Measurements from ENCODE around the gene PAM16.

DNA sequence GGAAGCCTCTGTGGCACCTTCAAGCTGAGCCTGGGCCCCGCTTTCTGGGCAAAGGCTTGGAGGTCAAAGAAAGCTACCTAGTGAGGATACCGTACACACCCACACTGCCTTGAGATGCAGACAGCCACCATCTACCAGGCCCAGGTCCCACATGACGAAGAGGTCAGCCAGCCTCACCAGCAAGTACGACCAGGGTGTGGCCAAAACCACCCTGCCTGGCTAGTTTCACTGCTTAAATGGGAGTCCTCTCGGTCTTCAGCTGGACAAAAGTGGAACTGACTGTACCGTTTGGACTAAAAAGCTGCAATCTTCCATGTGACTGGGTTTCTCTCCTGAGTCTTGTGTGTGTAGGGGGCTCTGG is 42.1 kb upstream of the PAM16 start:
- no peak for TF ChIP-seq POLR2AphosphoS5 (IDR thresholded peaks at IDR 0.05; ENCODE audit: low read depth, low read length)
- TF ChIP-seq RBBP5 (IDR thresholded peaks at IDR 0.05; ENCODE audit: borderline replicate concordance, low read depth, low read length): no peak
- no peak for TF ChIP-seq CHD1 (IDR thresholded peaks at IDR 0.05; ENCODE audit: low read depth, low read length)
- TF ChIP-seq, protein P1, sequence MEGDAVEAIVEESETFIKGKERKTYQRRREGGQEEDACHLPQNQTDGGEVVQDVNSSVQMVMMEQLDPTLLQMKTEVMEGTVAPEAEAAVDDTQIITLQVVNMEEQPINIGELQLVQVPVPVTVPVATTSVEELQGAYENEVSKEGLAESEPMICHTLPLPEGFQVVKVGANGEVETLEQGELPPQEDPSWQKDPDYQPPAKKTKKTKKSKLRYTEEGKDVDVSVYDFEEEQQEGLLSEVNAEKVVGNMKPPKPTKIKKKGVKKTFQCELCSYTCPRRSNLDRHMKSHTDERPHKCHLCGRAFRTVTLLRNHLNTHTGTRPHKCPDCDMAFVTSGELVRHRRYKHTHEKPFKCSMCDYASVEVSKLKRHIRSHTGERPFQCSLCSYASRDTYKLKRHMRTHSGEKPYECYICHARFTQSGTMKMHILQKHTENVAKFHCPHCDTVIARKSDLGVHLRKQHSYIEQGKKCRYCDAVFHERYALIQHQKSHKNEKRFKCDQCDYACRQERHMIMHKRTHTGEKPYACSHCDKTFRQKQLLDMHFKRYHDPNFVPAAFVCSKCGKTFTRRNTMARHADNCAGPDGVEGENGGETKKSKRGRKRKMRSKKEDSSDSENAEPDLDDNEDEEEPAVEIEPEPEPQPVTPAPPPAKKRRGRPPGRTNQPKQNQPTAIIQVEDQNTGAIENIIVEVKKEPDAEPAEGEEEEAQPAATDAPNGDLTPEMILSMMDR (IDR thresholded peaks at IDR 0.05; ENCODE audit: control extremely low read depth in 1 of 3, insufficient read depth in 1 of 3, low read depth in 1 of 3, low read length in 3 of 3): no peak
- TF ChIP-seq CEBPB (IDR thresholded peaks at IDR 0.05; ENCODE audit: low read depth, low read length): no peak
- TF ChIP-seq ZNF274 (IDR thresholded peaks at IDR 0.05; ENCODE audit: borderline replicate concordance, extremely low read depth, low read length): no peak
- no peak for TF ChIP-seq RXRA (IDR thresholded peaks at IDR 0.05; ENCODE audit: insufficient read depth, low read depth, low read length)
- no peak for TF ChIP-seq USF2 (IDR thresholded peaks at IDR 0.05; ENCODE audit: low read length)
- TF ChIP-seq EZH2 (IDR thresholded peaks at IDR 0.05; ENCODE audit: low read depth, low read length, severe bottlenecking): no peak
- no peak for TF ChIP-seq HDAC6 (IDR thresholded peaks at IDR 0.05; ENCODE audit: low read depth, low read length)
- no peak for TF ChIP-seq CREB1 (IDR thresholded peaks at IDR 0.05)
- no peak for TF ChIP-seq CTBP2 (IDR thresholded peaks at IDR 0.05; ENCODE audit: borderline replicate concordance, insufficient read depth, insufficient read length, low read length)
